ENCODE data around the gene BRMS1. TPM values are rescaled to one million over a fixed set of nuclear protein-coding genes. Genes with fewer than 3 reads are reported as not detected.

BRMS1 gene
- total RNA-seq, 2 experiments from 2014 or later: 35.7 to 35.9 TPM

DNA sequence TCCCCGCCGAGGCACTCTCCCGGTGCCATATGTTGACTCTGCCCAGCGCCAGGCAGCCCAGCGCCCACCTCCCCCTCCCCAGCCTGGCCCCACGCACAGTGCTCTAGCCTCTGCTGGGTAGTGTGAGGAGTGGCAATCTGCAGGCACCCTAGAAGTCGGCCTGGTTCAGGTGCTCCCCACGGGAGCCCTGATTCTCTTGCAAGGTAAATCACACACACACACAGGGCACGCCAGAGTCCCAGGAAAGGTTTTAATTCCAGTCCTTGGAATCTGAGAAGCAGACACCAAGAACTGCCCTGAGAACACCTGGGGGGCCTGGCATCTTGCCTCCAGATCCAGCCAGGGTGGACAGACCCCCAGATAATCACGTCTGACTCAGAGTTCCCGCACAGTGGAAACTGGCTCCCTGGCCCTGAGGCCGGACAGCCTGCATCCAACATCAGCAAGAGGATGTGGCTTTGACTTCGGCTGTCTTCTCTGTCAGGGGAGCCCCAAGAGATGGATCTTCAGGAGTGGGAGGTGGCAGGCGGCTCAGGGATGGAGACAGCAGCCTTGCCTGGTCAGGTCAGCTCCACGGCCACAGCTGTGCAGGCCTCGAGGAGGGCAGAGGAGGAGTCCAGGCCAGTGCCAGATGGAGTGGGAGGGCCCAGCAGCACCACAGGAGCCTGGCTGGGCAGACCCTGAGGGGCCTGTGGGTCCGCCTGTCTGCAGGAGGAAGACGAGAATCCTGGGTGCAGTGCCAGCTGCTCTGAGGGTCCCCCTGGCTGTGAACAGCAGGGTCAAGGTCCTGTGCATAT, 7.6 kb downstream of the BRMS1 start:
- intact Hi-C loops (cut with micrococcal nuclease): no loop called here
- Mint-ChIP-seq H3K27ac (peak overlapping the region; percentile 85), H3K36me3 (ENCODE audit: low read depth) (peaks cover 31% of the 10 kb centered on the region), H3K9me3 (no peaks in the 10 kb centered on the region), H3K27me3 (no peaks in the 10 kb centered on the region), H3K4me3 (peak overlapping the region; percentile 66), H3K4me1 (ENCODE audit: low read depth) (peaks cover 33% of the 10 kb centered on the region)
- TF ChIP-seq, protein P1, sequence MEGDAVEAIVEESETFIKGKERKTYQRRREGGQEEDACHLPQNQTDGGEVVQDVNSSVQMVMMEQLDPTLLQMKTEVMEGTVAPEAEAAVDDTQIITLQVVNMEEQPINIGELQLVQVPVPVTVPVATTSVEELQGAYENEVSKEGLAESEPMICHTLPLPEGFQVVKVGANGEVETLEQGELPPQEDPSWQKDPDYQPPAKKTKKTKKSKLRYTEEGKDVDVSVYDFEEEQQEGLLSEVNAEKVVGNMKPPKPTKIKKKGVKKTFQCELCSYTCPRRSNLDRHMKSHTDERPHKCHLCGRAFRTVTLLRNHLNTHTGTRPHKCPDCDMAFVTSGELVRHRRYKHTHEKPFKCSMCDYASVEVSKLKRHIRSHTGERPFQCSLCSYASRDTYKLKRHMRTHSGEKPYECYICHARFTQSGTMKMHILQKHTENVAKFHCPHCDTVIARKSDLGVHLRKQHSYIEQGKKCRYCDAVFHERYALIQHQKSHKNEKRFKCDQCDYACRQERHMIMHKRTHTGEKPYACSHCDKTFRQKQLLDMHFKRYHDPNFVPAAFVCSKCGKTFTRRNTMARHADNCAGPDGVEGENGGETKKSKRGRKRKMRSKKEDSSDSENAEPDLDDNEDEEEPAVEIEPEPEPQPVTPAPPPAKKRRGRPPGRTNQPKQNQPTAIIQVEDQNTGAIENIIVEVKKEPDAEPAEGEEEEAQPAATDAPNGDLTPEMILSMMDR (IDR thresholded peaks at IDR 0.05): no peak
- DNase-seq (no peak), ATAC-seq (no peak)
- POLR2A ChIA-PET: interaction anchor here (0.8 to 4.7 kb wide), 6 partner anchors 8 to 22 kb away, joined by 3 to 38 read pairs (median 4); partner anchors contain the start of genes BRMS1 and CD248
- CTCF ChIA-PET: interaction anchor here (0.9 to 8.7 kb wide), 6 partner anchors 8 to 115 kb away, joined by 3 to 133 read pairs (median 6); partner anchors contain the start of genes BRMS1 and CD248

DNA sequence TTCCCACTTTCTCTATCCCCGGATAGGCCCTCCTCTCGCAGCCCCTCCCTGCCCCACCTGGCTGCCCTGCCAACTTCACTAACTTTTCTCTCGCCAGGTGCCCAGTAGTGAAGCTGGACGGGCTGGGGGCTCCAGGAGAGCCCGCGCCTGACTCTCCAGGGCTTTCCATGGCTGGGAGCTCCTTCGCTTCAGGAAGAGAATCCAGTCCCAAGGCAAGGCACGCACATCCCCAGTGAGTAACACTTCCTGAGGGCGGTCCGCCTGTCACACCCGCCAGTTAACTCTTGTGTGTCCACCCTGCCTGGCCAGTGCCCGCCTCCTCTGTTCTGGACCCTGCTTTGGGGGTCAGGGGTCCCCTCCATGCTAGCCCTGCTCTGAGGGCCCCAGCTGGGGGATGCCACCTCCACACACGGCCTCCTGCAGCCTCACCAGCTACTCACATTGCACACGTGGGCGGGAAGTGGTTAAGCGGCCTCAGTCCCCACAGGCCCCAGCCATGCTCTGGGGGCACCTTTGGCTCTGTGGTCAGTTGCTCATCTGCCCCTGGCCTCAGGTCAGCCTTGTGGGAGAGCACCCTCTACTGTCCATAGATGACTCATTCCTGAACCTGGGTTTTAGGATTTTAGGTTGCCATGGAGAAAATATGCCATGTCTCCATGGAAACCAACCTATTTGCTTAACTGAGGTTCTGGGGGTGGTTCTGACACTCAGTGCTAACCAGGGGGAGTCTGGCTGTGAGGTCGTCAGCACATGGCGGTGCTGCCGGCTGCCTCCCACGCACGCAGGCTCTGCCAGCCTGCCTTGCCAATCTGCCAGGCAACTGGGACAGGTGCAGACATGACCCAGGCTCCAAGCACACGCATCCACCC, 8.4 kb downstream of the BRMS1 start, which contains the start of gene RIN1:
TSS of gene RIN1 (minus strand) at position 201 of the 869 bp plus-strand sequence. CDS start at position 169, 32 bp downstream.
- Mint-ChIP-seq H3K36me3 (ENCODE audit: low read depth) (peaks cover 27% of the 10 kb centered on the region), H3K27ac (peak within 1 kb of the TSS; percentile 85), H3K4me3 (peak within 1 kb of the TSS; percentile 66), H3K4me1 (ENCODE audit: low read depth) (peaks cover 33% of the 10 kb centered on the region), H3K27me3 (no peaks in the 10 kb centered on the region), H3K9me3 (no peaks in the 10 kb centered on the region)
- ATAC-seq (peak; percentile 84), DNase-seq (peak; percentile 91)
- TF ChIP-seq, protein P1 (IDR thresholded peaks at IDR 0.05): no peak
- ChIA-PET POLR2A (interaction anchor here (1.6 to 4.7 kb wide), 5 partner anchors 9 to 35 kb away, joined by 5 to 38 read pairs (median 7); partner anchors contain the start of genes B4GAT1, BRMS1, CD248 and SLC29A2), CTCF (interaction anchor here (1.0 to 8.7 kb wide), 6 partner anchors 9 to 114 kb away, joined by 4 to 133 read pairs (median 6); partner anchors contain the start of genes BRMS1 and CD248)
- intact Hi-C loops (cut with micrococcal nuclease): no loop called here

DNA sequence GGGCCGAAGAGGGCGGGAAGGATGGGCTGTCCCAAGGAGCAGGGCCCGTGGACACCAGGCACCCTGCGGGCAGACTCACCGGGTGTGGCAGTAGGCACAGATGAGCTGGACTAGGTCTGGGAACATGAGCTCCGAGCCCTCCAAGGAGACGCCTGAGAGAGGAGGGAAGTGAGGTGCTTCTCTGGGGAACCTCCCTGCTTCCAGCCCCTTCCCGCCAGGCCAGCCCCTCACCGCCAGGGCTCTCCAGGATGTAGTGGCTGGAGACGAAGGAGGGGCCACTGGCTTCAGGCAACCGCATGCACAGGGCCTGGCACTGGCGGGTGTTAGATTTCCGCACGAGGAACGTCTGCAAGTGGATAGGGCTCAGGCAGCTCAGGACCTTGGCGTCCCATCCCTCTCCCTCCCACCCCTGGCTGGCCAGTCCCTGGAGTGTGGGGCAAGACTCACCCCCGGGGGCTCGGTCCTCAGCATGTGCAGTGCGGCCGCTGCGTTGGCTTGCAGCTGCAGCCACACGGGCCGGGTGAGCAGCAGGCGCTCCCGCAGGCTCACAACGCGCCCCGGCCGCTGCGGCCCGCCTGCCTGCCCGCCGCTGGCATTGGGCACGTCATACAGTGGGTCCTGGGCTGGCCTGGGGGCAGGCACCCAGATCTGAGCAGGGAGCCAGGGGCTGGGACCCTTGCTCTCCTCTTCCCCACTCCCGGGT, 9.2 kb downstream of the BRMS1 start:
- peak overlapping the region; percentile 66 for H3K4me3 Mint-ChIP-seq
- CTCF ChIA-PET: interaction anchor here (0.7 to 8.7 kb wide), 10 partner anchors 9 to 113 kb away, joined by 3 to 133 read pairs (median 5); partner anchors contain the start of genes BRMS1 and CD248
- TF ChIP-seq, protein P1 (IDR thresholded peaks at IDR 0.05): no peak
- intact Hi-C loops (cut with micrococcal nuclease): no loop called here
- H3K27ac Mint-ChIP-seq: peak overlapping the region; percentile 85
- peaks cover 23% of the 10 kb centered on the region for H3K36me3 Mint-ChIP-seq (ENCODE audit: low read depth)
- H3K9me3 Mint-ChIP-seq: no peaks in the 10 kb centered on the region
- DNase-seq: peak; percentile 24
- peak; percentile 3 for ATAC-seq
- POLR2A ChIA-PET: interaction anchor here (1.6 to 4.7 kb wide), 5 partner anchors 9 to 36 kb away, joined by 5 to 38 read pairs (median 7); partner anchors contain the start of genes B4GAT1, BRMS1, CD248 and SLC29A2
- H3K27me3 Mint-ChIP-seq: no peaks in the 10 kb centered on the region
- peaks cover 33% of the 10 kb centered on the region for H3K4me1 Mint-ChIP-seq (ENCODE audit: low read depth)

DNA sequence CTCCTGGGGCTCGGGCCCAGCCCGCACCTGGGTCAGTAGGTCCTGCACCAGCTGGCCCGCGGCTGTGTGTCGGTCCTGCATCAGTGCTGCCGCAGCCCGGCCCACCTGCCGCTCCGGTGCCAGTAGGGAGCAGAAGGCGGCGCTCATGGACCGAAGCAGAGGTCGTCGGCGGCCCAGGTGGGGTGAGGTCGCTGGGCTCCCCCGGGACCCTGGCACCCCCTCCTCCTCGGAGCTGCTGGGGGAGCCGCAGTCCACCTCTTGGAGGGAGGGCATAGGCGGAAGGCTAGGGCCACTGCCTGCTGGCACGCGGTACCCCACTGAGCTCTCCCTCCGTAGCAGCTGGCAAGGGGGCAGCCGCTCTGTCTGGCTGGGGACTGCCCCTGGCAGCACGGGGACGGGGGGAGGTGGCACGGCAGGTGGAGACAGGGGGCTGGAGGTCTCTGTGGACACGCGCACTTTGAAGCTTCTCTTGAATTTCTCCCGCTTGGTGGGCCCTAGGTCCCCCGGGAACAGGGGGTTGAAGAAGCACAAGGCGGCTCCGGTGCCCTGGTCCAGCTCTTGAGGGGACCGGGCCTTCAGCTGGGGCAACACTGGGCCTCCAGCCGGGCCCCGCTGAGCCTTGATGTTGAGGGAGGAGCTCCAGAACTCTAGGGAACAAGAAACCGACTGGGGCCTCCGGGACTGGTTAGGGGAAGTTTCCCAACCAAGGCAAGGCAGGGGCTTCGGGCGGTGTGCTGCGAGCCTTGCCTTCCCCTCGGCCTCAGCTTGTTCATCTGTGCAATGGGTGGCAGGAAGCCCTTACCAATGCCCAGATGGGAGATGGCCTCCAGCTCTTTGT, 10.1 kb downstream of the BRMS1 start:
- ATAC-seq (no peak), DNase-seq (peak; percentile 25)
- Mint-ChIP-seq H3K27me3 (no peaks in the 10 kb centered on the region), H3K4me1 (ENCODE audit: low read depth) (peaks cover 33% of the 10 kb centered on the region), H3K36me3 (ENCODE audit: low read depth) (peaks cover 23% of the 10 kb centered on the region), H3K9me3 (no peaks in the 10 kb centered on the region), H3K4me3 (no peak overlapping the region), H3K27ac (peak overlapping the region; percentile 76)
- ChIA-PET POLR2A (interaction anchor here (1.4 to 4.7 kb wide), 6 partner anchors 8 to 46 kb away, joined by 3 to 38 read pairs (median 7); partner anchors contain the start of genes B4GAT1, BRMS1, CD248 and SLC29A2), CTCF (interaction anchor here (0.7 to 8.7 kb wide), 8 partner anchors 9 to 112 kb away, joined by 3 to 133 read pairs (median 4); partner anchors contain the start of genes CD248 and NPAS4)
- intact Hi-C loops (cut with micrococcal nuclease): no loop called here
- TF ChIP-seq, protein P1 (IDR thresholded peaks at IDR 0.05): no peak

Measured in activated CD8-positive, alpha-beta T cell treated with anti-CD3 and anti-CD28 coated beads for 36 hours (primary cell).